K562 (cell line): ENCODE measurements around the gene LIN9.

Experiments
- BMI1 ChIP-seq: fragments of 150-350 bp; IDR thresholded peaks from 2 replicates; pipeline ENCODE4 v1.6.1; 2014; ENCODE audit warnings: low read length
- E2F6 ChIP-seq, 2 experiments: IDR thresholded peaks; 2 replicates each; pipeline ENCODE4 v1.6.1; 2011; ENCODE audit warnings: borderline replicate concordance in 1 of 2, control low read depth in 1 of 2, low read depth in 1 of 2, low read length in 1 of 2, mild to moderate bottlenecking in 1 of 2, mixed read lengths in 1 of 2, moderate library complexity in 1 of 2; ENCODE audit not compliant: insufficient read depth in 1 of 2, insufficient read length in 1 of 2, poor library complexity in 1 of 2, severe bottlenecking in 1 of 2; ENCODE audit errors: extremely low read depth in 1 of 2
- ESRRA ChIP-seq: fragments of 450-650 bp; IDR thresholded peaks from 2 replicates; pipeline ENCODE4 v1.6.1; 2014; ENCODE audit warnings: low read depth, mild to moderate bottlenecking, moderate library complexity, borderline replicate concordance
- EZH2 ChIP-seq: IDR thresholded peaks from 2 replicates; pipeline ENCODE4 v1.6.1; 2012; ENCODE audit warnings: low read depth, mild to moderate bottlenecking, inconsistent platforms, low read length, borderline replicate concordance
- HLTF ChIP-seq: fragments of 450-650 bp; IDR thresholded peaks from 2 replicates; pipeline ENCODE4 v1.6.1; 2016
- RCOR1 ChIP-seq, 2 experiments: IDR thresholded peaks; 2 replicates each; pipeline ENCODE4 v1.6.1; 2012; ENCODE audit warnings: low read depth in 2 of 2, low read length in 2 of 2, borderline replicate concordance in 1 of 2, improper control_type of control experiment in 1 of 2
- SMARCE1 ChIP-seq: fragments of 450-650 bp; IDR thresholded peaks from 2 replicates; pipeline ENCODE4 v1.7.1; 2016; ENCODE audit warnings: mild to moderate bottlenecking
- ZNF175 ChIP-seq: fragments of 200-800 bp; sonication (Bioruptor generic); IDR thresholded peaks from 2 replicates; pipeline ENCODE4 v1.6.1; 2016; ENCODE audit warnings: low read depth, mild to moderate bottlenecking, missing genetic modification characterization, missing compliant biosample characterization
- ZNF274 ChIP-seq: IDR thresholded peaks from 2 replicates; pipeline ENCODE4 v1.6.1; 2011; ENCODE audit warnings: low read depth, mild to moderate bottlenecking, low read length, moderate library complexity, borderline replicate concordance
- ZNF717 ChIP-seq: fragments of 250-450 bp; sonication (Bioruptor Pico); IDR thresholded peaks from 2 replicates; pipeline ENCODE4 v1.5.0; 2021
- TF ChIP-seq, protein P1 (sequence below): fragments of 250-450 bp; sonication (Bioruptor Pico); IDR thresholded peaks from 2 replicates; pipeline ENCODE4 v1.8.0; 2022; ENCODE audit warnings: inconsistent platforms, mild to moderate bottlenecking, moderate library complexity, borderline replicate concordance

DNA sequence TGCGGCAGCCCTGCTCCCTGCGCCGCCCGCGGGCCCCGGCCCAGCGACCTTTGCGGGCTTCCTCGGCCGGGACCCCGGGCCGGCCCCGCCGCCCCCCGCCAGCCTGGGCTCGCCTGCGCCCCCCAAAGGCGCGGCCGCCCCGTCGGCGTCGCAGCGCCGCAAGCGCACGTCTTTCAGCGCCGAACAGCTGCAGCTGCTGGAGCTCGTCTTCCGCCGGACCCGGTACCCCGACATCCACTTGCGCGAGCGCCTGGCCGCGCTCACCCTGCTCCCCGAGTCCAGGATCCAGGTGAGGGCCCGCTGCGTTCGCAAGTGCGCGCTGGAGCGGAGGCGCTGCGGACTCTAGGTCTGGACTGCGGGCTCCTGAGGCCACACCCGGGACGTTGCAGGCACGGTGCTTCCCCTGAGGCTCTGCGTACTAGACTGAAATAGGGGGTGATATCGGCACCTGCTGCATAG lies 85.1 kb downstream of the LIN9 start:
- TF ChIP-seq ZNF274, result no peak
- no peak for TF ChIP-seq E2F6 (IDR thresholded peaks at IDR 0.05; ENCODE audit: borderline replicate concordance in 1 of 2, extremely low read depth in 1 of 2, insufficient read depth in 1 of 2, insufficient read length in 1 of 2, low read depth in 1 of 2, low read length in 1 of 2, poor library complexity in 1 of 2, severe bottlenecking in 1 of 2)
- TF ChIP-seq BMI1, result no peak
- TF ChIP-seq HLTF, result no peak
- TF ChIP-seq, protein P1, sequence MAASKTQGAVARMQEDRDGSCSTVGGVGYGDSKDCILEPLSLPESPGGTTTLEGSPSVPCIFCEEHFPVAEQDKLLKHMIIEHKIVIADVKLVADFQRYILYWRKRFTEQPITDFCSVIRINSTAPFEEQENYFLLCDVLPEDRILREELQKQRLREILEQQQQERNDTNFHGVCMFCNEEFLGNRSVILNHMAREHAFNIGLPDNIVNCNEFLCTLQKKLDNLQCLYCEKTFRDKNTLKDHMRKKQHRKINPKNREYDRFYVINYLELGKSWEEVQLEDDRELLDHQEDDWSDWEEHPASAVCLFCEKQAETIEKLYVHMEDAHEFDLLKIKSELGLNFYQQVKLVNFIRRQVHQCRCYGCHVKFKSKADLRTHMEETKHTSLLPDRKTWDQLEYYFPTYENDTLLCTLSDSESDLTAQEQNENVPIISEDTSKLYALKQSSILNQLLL (CRISPR knock-in tag), result no peak
- TF ChIP-seq RCOR1 (IDR thresholded peaks at IDR 0.05; ENCODE audit: borderline replicate concordance in 1 of 2, low read depth in 2 of 2, low read length in 2 of 2), result no peak
- TF ChIP-seq ZNF175 (CRISPR knock-in tag), result no peak
- TF ChIP-seq EZH2, result no peak
- no peak for TF ChIP-seq ZNF717 (CRISPR knock-in tag)
- TF ChIP-seq SMARCE1, result no peak
- TF ChIP-seq ESRRA, result no peak
